Measurements from ENCODE around the gene PMEPA1. TPM values are rescaled to one million over a fixed set of nuclear protein-coding genes. Genes with fewer than 3 reads are reported as not detected.

The PMEPA1 gene
- total and polyA plus RNA-seq, 10 donors, result 4.8 to 15.7 (median 9.2) TPM

DNA sequence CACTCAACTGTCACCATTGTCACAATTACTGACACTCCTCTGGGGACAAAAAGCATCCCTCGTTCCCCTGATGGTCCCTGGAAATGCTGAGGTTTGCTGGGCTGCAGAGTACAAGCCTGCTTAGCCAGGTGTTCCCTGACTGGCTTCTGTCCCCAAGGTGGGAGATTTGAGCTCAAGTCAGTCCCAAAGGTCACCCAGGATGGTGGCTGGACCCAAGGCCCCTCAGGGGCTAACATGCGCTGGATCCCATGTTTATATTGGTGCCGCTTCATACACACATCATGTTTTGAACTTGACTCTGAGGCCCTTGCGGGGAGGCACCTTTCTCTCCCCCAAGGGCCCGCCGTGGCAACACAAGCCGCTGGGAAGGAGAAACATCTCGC is 44.2 kb downstream of the PMEPA1 start:
- DNase-seq, result peak; percentile 39
- Histone ChIP-seq H3K27ac (no peak overlapping the region), H3K4me1 (peaks cover 0 to 29% (median 4%) of the 10 kb centered on the region in 6 donors), H3K36me3 (no peaks in the 10 kb centered on the region), H3K4me3 (no peak overlapping the region), H3K9me3 (no peaks in the 10 kb centered on the region), H3K27me3 (replicated peaks in 1 of 7) (no peaks in the 10 kb centered on the region)
- intact Hi-C loops (cut with DNase I; ENCODE audit: low total_unique reads), result no loop called here
- TF ChIP-seq, protein P1, sequence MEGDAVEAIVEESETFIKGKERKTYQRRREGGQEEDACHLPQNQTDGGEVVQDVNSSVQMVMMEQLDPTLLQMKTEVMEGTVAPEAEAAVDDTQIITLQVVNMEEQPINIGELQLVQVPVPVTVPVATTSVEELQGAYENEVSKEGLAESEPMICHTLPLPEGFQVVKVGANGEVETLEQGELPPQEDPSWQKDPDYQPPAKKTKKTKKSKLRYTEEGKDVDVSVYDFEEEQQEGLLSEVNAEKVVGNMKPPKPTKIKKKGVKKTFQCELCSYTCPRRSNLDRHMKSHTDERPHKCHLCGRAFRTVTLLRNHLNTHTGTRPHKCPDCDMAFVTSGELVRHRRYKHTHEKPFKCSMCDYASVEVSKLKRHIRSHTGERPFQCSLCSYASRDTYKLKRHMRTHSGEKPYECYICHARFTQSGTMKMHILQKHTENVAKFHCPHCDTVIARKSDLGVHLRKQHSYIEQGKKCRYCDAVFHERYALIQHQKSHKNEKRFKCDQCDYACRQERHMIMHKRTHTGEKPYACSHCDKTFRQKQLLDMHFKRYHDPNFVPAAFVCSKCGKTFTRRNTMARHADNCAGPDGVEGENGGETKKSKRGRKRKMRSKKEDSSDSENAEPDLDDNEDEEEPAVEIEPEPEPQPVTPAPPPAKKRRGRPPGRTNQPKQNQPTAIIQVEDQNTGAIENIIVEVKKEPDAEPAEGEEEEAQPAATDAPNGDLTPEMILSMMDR (IDR thresholded peaks at IDR 0.05 in 8 of 11, conservative IDR thresholded peaks at IDR 0.05 in 3 of 11), result no peak
- TF ChIP-seq POLR2A (IDR thresholded peaks at IDR 0.05), result no peak
- WGBS, 5 donors, result 88 to 95% (median 92%) methylated on average over 8 of the region's 8 CpGs

DNA sequence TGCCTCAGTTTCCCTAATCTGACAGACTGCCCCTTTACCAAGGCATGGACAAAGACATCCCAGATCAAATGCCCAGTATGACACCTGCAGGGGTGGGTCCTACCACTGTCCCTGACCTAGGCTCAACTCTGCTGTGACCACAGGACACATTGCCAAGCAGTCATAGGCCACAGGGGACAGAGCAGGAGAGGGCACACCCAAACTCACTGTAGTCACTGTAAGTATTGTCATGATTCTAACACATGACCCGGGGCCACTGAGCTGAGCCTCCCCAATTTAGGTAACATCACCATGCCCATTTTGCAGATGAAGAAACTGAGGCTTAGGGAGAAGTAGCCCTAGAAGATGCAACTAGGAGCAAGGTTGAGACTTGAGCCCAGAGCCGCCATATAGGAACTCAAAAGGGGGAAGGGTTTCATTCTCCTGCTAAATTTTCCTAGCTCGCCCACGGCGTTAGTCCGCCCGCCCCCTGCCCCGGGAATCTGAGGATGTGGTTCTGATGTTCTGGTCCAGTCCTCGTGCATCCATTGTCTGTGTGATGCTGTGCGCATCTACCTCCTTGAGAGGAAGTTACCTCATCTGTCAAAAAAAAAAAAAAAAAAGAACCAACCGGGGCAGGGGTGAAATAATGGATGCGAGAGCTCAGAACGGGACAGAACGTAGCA is 44.8 kb downstream of the PMEPA1 start:
- H3K4me1 ChIP-seq, result peaks cover 0 to 29% (median 4%) of the 10 kb centered on the region in 6 donors
- intact Hi-C loops (cut with DNase I; ENCODE audit: low total_unique reads), result no loop called here
- TF ChIP-seq, protein P1 (IDR thresholded peaks at IDR 0.05 in 8 of 11, conservative IDR thresholded peaks at IDR 0.05 in 3 of 11), result no peak
- TF ChIP-seq POLR2AphosphoS5 (IDR thresholded peaks at IDR 0.05) (no peak), POLR2A (IDR thresholded peaks at IDR 0.05) (no peak)
- no peaks in the 10 kb centered on the region for H3K27me3 ChIP-seq (replicated peaks in 1 of 7)
- 82 to 90% (median 87%) methylated on average over 14 of the region's 14 CpGs for WGBS, 5 donors
- DNase-seq, result peak; percentile 35
- no peak overlapping the region for H3K4me3 ChIP-seq
- H3K9me3 ChIP-seq, result no peaks in the 10 kb centered on the region
- no peak overlapping the region for H3K27ac ChIP-seq
- no peaks in the 10 kb centered on the region for H3K36me3 ChIP-seq

GRCh38 chr20:57664476-57664875 is 45.3 kb downstream of the PMEPA1 start:
- Histone ChIP-seq H3K27ac (no peak overlapping the region), H3K27me3 (replicated peaks in 1 of 7) (no peaks in the 10 kb centered on the region), H3K36me3 (peaks cover 0 to under 1% (median 0%) of the 10 kb centered on the region in 6 donors), H3K9me3 (no peaks in the 10 kb centered on the region), H3K4me1 (peaks cover 0 to 29% (median 4%) of the 10 kb centered on the region in 6 donors), H3K4me3 (no peak overlapping the region)
- TF ChIP-seq, protein P1 (IDR thresholded peaks at IDR 0.05 in 8 of 11, conservative IDR thresholded peaks at IDR 0.05 in 3 of 11), result no peak
- TF ChIP-seq POLR2AphosphoS5 (IDR thresholded peaks at IDR 0.05), result no peak
- TF ChIP-seq POLR2A (IDR thresholded peaks at IDR 0.05), result no peak
- peak; percentile 54 for DNase-seq
- WGBS, 5 donors, result 87 to 95% (median 89%) methylated on average over 19 to 20 of the region's 20 CpGs
- intact Hi-C loops (cut with DNase I; ENCODE audit: low total_unique reads), result no loop called here

DNA sequence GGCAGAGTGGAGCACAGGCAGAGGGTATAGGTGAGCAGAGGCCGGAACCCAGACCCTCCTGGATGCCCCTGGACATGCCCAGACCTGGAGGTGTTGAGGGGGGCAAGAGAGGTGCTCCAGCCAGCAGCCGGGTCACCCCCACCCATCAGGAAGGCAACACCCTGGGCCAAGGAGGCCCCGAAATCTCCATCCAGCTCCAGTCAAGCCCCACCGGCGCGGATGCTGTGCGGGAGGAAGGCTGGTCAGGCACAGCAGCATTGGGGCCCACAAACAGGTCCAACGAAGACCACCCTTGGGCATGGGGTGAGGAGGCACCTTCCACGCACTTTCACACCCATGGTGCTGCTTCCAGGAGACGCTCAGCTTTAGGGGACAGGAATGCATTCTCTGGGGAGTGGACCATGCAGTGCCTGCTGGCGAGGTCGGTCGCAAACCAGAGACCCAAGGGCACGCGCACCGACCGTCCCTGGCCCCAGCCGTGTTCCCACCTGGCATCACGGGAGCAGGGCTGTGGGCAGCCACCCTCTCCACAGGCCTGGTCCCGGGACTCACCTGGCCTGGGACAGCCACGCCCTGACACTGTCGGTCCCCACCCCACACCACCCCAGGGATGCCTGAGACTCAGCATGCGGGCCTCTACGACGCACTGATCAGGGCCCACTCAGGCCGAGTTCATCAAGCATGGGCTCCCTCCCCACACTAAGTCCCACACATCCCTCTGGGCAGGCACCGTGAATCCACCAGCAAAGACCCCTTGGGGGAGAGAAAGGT is 45.9 kb downstream of the PMEPA1 start:
- peak; percentile 71 for DNase-seq
- Histone ChIP-seq H3K27me3 (replicated peaks in 1 of 7) (no peaks in the 10 kb centered on the region), H3K9me3 (no peaks in the 10 kb centered on the region), H3K4me3 (no peak overlapping the region), H3K4me1 (peaks cover 0 to 29% (median 4%) of the 10 kb centered on the region in 6 donors), H3K36me3 (peaks cover 0 to 7% (median 2%) of the 10 kb centered on the region in 6 donors), H3K27ac (no peak overlapping the region)
- TF ChIP-seq POLR2AphosphoS5 (IDR thresholded peaks at IDR 0.05), result no peak
- TF ChIP-seq, protein P1 (IDR thresholded peaks at IDR 0.05 in 8 of 11, conservative IDR thresholded peaks at IDR 0.05 in 3 of 11), result no peak
- no peak for TF ChIP-seq POLR2A (IDR thresholded peaks at IDR 0.05)
- 87 to 96% (median 95%) methylated on average over 20 to 27 of the region's 27 CpGs for WGBS, 5 donors
- intact Hi-C loops (cut with DNase I; ENCODE audit: low total_unique reads), result no loop called here
